ENCODE data around the gene ANKRD18B. TPM values are rescaled to one million over a fixed set of nuclear protein-coding genes. Genes with fewer than 3 reads are reported as not detected.
"Not testable (repeated sequence)": the region's sequence is repeated elsewhere in the genome, so short reads cannot be mapped to it uniquely, and the experiment has no call there.

The ANKRD18B gene
- total and polyA plus RNA-seq, 2 experiments from 2014 or later, result 0.13 to 0.65 TPM

DNA sequence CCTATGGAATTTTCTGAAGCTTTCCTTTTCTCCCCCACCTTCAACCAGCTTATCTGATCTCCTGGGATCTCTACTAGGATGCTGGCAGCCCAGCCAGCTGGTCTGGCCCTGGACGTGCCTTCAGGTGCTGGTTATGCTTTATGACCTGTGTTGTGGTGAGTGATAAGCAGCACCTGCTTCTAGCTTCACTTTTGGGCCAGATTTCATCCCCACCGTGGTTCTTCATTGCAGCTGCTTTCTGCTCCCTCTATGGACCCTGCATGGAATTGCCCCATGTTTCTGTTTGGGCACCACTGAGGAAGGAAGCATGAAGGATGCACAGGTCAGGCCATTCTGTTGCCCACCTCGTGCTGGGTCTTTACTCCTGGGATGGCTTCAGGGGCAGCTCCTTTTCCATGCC lies 80.2 kb downstream of the ANKRD18B start:
- not testable (repeated sequence) for H3K79me2 ChIP-seq; H3K9me3 ChIP-seq (ENCODE audit: low read depth); H4K20me1 ChIP-seq (ENCODE audit: insufficient read depth, poor library complexity, severe bottlenecking); H3K9me2 ChIP-seq (replicated peaks; ENCODE audit: insufficient read depth); H3K4me2 ChIP-seq; H3K27ac ChIP-seq; DNase-seq (ENCODE audit: low spot score); H3K4me3 ChIP-seq; H2AFZ ChIP-seq; H3K4me1 ChIP-seq (ENCODE audit: insufficient read depth); H3K27me3 ChIP-seq; H3K36me3 ChIP-seq (replicated peaks; ENCODE audit: insufficient read depth, low read depth)
- 45% methylated on average over 3 of the region's 3 CpGs for WGBS (ENCODE audit: low lambda C conversion rate, missing lambda C conversion rate)
- peak; percentile 11 for TF ChIP-seq CTCF (IDR thresholded peaks at IDR 0.05; ENCODE audit: poor library complexity)

GRCh38 chr9:33604936-33605335 lies 80.9 kb downstream of the ANKRD18B start:
- H3K27ac ChIP-seq; H4K20me1 ChIP-seq (ENCODE audit: insufficient read depth, poor library complexity, severe bottlenecking); H3K36me3 ChIP-seq (replicated peaks; ENCODE audit: insufficient read depth, low read depth); H3K4me2 ChIP-seq; H3K79me2 ChIP-seq; H3K4me3 ChIP-seq; H3K9me2 ChIP-seq (replicated peaks; ENCODE audit: insufficient read depth); H2AFZ ChIP-seq; H3K9me3 ChIP-seq (ENCODE audit: low read depth); H3K27me3 ChIP-seq; H3K4me1 ChIP-seq (ENCODE audit: insufficient read depth): not testable (repeated sequence)
- WGBS (ENCODE audit: low lambda C conversion rate, missing lambda C conversion rate), result 34% methylated on average over 4 of the region's 4 CpGs
- DNase-seq (ENCODE audit: low spot score), result peak; percentile 34

- WGBS (ENCODE audit: low lambda C conversion rate, missing lambda C conversion rate), result 95% methylated on average over 1 of the region's 1 CpG
- no peaks in the 10 kb centered on the region for H3K79me2 ChIP-seq
- H3K4me3 ChIP-seq, result no peak overlapping the region
- no peak overlapping the region for H2AFZ ChIP-seq
- H3K36me3 ChIP-seq (replicated peaks; ENCODE audit: insufficient read depth, low read depth), result no peaks in the 10 kb centered on the region
- no peak overlapping the region for H3K4me2 ChIP-seq
- TF ChIP-seq CTCF (IDR thresholded peaks at IDR 0.05; ENCODE audit: poor library complexity) (no peak), EZH2 (IDR thresholded peaks at IDR 0.05; ENCODE audit: borderline replicate concordance) (no peak), EZH2phosphoT487 (IDR thresholded peaks at IDR 0.05; ENCODE audit: low read depth, severe bottlenecking, unreplicated experiment) (no peak)
- no peaks in the 10 kb centered on the region for H4K20me1 ChIP-seq (ENCODE audit: insufficient read depth, poor library complexity, severe bottlenecking)
- no peaks in the 10 kb centered on the region for H3K9me2 ChIP-seq (replicated peaks; ENCODE audit: insufficient read depth)
- H3K27ac ChIP-seq, result no peak overlapping the region
- H3K9me3 ChIP-seq (ENCODE audit: low read depth), result no peaks in the 10 kb centered on the region
- no peaks in the 10 kb centered on the region for H3K27me3 ChIP-seq
- no peak for DNase-seq (ENCODE audit: low spot score)
- H3K4me1 ChIP-seq (ENCODE audit: insufficient read depth), result no peaks in the 10 kb centered on the region
These were observed 87.3 kb downstream of the ANKRD18B start for GRCh38 chr9:33611358-33611757.

GRCh38 chr9:33612410-33612809 lies 88.4 kb downstream of the ANKRD18B start:
- not testable (repeated sequence) for DNase-seq (ENCODE audit: low spot score); H3K9me3 ChIP-seq (ENCODE audit: low read depth); H3K4me1 ChIP-seq (ENCODE audit: insufficient read depth); H3K4me3 ChIP-seq; H3K79me2 ChIP-seq; H3K27ac ChIP-seq; H3K4me2 ChIP-seq; H4K20me1 ChIP-seq (ENCODE audit: insufficient read depth, poor library complexity, severe bottlenecking); H3K27me3 ChIP-seq; H2AFZ ChIP-seq; H3K36me3 ChIP-seq (replicated peaks; ENCODE audit: insufficient read depth, low read depth); H3K9me2 ChIP-seq (replicated peaks; ENCODE audit: insufficient read depth)
- 78% methylated on average over 2 of the region's 2 CpGs for WGBS (ENCODE audit: low lambda C conversion rate, missing lambda C conversion rate)
